GM12874 (cell line): ENCODE data around the gene REG4.
A peak's percentile ranks its signal among the peaks of the same experiment; 100 is the strongest.

Experiments
- TF ChIP-seq, protein P1 (sequence below): IDR thresholded peaks from 2 replicates; pipeline ENCODE4 v1.5.1; 2011; ENCODE audit warnings: low read depth, mild to moderate bottlenecking, control low read depth, low read length, moderate library complexity; ENCODE audit not compliant: insufficient read depth

The REG4 gene

DNA sequence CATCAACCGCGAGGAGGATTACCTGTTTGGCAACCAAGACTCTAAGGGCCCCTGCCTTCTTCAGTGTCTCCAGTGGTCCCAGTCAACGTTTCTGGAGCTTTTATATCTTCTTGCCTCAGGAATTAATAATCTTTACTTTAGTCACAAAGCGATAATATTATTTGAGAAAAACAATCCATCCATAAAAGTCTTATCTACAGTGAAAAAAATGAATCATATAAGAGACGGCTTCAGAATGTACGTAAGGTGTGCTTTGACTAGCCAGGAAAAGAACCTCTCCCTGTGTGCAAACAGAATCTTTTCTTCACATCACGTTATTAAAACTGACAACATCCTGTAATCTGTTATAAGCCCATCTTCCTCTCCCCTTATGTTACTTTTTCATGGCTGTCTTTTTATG lies at the start of gene REG4:
Gene REG4, minus strand, starts transcription at position 74 of the 400 bp plus-strand sequence. CDS start 2,691 bp downstream, outside the sequence.
- TF ChIP-seq, protein P1, sequence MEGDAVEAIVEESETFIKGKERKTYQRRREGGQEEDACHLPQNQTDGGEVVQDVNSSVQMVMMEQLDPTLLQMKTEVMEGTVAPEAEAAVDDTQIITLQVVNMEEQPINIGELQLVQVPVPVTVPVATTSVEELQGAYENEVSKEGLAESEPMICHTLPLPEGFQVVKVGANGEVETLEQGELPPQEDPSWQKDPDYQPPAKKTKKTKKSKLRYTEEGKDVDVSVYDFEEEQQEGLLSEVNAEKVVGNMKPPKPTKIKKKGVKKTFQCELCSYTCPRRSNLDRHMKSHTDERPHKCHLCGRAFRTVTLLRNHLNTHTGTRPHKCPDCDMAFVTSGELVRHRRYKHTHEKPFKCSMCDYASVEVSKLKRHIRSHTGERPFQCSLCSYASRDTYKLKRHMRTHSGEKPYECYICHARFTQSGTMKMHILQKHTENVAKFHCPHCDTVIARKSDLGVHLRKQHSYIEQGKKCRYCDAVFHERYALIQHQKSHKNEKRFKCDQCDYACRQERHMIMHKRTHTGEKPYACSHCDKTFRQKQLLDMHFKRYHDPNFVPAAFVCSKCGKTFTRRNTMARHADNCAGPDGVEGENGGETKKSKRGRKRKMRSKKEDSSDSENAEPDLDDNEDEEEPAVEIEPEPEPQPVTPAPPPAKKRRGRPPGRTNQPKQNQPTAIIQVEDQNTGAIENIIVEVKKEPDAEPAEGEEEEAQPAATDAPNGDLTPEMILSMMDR, result no peak

DNA sequence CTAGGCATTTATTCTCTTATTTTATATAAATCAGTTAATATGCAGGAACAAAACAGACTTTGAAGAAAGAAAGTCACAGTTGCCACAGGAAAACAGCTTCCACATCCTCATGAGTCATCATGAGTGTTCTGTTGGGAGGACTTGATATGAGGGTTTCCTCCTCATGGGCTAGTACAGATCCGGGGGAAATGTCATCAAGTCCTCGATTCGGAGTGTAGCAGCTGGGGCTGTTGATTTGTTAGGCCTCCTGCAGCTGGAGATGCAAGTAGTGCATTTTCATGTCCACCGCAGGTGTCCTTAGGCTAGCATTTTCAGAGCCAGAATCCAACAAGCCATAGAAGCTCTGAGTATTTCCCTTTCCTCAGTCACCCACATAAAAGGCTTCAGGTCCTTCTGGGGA lies 48.4 kb upstream of the REG4 start:
- TF ChIP-seq, protein P1, result no peak

DNA sequence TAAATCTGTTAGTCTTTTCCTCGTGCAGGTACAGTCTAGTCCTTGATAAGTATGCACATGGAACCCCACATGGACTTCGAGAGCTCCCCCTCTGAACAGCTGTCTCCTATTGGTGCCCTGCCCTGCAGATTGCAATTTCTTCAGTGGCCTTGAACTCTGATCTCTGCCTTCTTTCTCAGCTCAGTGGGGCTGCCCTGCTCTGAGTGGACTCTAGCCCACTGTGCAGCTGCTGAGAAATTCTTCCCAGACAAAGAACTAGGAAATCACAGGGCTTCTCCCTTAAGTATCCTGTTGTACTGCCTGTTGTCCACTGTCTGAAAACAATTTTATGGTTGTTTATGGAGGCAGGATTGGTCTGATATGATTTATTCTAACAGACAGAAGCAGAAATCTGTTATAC lies 46.9 kb upstream of the REG4 start:
- TF ChIP-seq, protein P1, result no peak

DNA sequence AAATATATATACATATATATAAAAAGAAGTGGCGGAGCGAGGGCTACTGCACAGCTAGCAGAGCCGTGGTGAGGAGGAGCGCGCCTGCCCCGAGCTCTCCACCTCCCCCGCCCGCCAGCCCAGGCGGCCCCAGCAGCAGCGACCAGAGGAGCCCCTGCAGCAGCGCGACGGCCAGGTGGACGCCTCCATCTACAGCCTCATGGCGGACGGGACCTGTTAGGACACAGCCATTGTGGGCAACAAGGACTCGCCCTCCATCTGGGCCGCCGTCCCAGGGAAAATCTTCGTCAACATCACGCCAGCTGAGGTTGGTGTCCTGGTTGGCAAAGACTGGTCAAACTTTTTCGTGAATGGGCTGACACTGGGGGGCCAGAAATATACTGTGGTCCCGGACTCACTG lies 41.9 kb upstream of the REG4 start:
- TF ChIP-seq, protein P1, result no peak

DNA sequence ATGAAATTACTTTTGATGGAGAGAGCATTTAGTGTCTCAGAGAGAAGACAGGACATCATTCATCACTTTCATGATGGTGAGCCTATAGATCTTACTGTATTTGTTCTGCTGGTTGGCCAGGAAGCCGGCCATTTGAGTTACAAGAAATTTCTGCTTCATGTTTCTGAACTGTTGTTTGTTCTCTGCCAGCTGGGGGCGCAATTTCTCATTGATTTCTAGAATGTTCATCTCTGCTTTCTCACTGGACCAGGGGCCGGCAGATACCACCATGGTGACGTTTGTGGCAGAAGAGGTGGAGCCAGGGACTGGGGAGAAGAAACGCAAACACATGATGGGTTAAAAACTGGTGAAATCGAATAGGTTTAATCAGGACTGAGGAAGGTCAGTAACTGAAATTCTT lies 32.9 kb upstream of the REG4 start:
- TF ChIP-seq, protein P1, result peak; percentile 20; the same call in 1 of the 2 replicates

DNA sequence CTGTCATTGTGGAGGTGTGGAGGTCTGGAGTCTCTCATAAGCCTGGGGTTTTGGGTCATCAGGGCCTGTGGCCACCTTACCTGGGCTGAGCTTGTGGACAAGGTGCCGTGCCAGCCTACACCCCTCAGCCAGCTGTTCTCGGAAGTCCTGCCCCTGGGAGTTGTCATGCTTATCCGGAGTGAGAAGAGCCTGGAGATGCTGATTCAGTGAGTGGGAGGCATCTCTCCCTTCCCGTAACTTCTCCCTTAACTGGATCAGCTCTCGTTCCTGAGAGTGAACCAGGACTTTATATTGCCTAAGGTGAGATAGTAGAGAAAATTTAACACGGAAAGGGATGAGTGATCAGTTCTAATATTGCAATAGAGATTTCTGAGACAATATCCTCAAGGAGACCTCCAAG lies 30.0 kb upstream of the REG4 start:
- TF ChIP-seq, protein P1, result no peak

DNA sequence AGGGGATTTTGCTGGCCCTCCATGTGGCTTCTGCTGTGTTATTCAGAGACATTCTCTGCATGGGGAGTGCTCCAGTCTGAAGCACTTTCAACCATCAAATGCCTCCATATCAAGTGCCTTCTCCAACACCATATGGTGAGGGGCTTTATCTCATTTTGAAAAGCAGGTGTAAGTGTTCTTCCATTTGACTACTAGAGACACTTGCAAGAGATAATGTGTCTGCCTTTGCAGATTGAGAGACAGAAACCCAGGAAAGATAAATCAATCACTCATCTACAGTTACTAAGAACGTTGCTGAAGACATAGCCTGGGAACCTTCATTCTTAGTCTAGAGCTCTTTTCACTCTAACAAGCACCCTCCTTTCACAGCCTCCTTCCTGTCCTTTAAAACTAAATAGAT lies 29.5 kb upstream of the REG4 start:
- TF ChIP-seq, protein P1, result no peak

DNA sequence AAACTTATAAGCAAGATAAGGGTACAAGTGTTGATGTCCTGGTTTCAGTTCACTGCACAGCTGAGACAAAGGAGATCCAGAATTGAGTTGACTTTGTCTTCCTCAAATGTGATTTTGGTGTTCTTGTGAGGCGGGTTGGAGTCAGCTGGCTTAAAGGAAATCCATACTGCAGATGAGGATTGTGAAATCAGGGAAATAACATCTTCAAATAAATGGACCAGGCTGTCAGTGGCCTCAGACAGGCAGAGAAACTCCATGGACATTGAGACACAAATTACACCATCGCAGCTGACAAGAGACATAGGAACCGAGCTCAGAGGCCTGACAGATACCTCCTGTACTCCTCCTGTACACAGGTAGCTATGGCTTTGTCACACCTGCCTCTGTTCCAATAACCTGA lies 27.0 kb upstream of the REG4 start:
- TF ChIP-seq, protein P1, result no peak
